Measurements from ENCODE around the gene CFAP141. TPM values are rescaled to one million over a fixed set of nuclear protein-coding genes. Genes with fewer than 3 reads are reported as not detected.
"Not testable (repeated sequence)": the region's sequence is repeated elsewhere in the genome, so short reads cannot be mapped to it uniquely, and the experiment has no call there.

CFAP141 gene
- total and polyA plus RNA-seq, 3 experiments from 2014 or later: not detected

DNA sequence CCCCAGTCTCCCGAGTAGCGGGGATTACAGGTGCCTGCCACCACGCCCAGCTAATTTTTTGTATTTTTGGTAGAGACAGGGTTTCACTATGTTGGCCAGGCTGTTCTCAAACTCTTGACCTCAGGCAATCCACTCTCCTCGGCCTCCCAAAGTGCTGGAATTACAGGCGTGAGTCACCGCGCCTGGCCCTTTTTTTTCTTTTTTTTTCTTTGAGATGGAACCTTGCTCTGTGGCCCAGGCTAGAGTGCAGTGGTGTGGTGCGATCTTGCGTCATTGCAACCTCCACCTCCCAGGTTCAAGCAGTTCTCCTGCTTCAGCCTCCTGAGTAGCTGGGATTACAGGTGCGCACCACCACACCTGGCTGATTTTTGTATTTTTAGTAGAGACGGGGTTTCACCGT, 27.0 kb upstream of the CFAP141 start:
- peaks cover 67% of the 10 kb centered on the region for H3K36me3 ChIP-seq (ENCODE audit: insufficient read depth, low read length)
- H3K27me3 ChIP-seq (ENCODE audit: insufficient read depth, low read length, poor library complexity, severe bottlenecking); H3K27ac ChIP-seq (ENCODE audit: low read depth, low read length); H3K27me3 Mint-ChIP-seq; H3K4me1 ChIP-seq (ENCODE audit: insufficient read depth, low read length); H3K9me3 ChIP-seq (ENCODE audit: low read length); DNase-seq; H3K4me3 ChIP-seq (ENCODE audit: low read length); H3K4me3 Mint-ChIP-seq; H3K9me3 Mint-ChIP-seq; POLR2A ChIA-PET; CTCF ChIA-PET: not testable (repeated sequence)
- peaks cover 13 to 29% (median 19%) of the 10 kb centered on the region in 3 donors for H3K4me1 Mint-ChIP-seq
- peaks cover 0 to 90% (median 29%) of the 10 kb centered on the region in 3 donors for H3K36me3 Mint-ChIP-seq
- peak overlapping the region in 1 of 8 donors; percentile 57 for H3K27ac Mint-ChIP-seq

DNA sequence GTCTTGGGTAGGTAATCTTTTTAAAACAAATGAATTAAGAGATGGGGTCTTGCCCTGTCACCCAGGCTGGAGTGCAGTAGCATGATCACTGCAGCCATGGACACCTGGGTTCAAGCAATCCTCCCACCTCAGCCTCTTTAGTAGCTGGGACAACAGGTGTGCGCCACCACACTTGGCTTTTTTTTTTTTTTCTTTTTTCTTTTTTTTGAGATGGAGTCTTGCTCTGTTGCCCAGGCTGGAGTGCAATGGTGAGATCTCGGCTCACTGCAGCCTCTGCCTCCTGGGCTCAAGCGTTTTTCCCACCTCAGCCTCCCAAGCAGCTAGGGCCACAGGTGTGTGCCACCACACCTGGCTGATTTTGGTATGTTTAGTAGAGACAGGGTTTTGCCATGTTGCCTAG, 25.0 kb upstream of the CFAP141 start:
- not testable (repeated sequence) for H3K4me3 ChIP-seq (ENCODE audit: low read length)
- POLR2A ChIA-PET: interaction anchor here (0.6 kb wide), 1 partner anchor 65 kb away, joined by 3 read pairs; no protein-coding TSS in a partner anchor
- CTCF ChIA-PET: interaction anchor here (0.8 kb wide), 1 partner anchor 10 kb away, joined by 3 read pairs; no protein-coding TSS in a partner anchor

DNA sequence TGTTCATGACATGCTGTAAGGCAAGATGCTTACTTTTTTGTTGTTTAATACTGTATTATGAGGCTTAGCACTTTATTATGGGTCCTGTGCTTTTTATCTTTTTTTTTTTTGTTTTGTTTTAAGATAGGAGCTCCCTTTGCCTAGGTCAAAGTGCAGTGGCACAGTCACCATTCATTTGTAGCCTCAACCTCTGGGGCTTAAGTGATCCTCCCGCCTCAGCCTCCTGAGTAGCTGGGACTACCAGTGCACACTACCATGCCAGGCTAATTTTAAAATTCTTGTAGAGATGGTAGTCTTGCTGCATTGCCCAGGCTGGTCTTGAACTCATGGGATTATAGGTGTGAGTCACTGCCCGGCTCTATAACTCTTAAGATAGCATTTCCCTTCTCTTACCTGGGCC, 19.2 kb upstream of the CFAP141 start:
- Histone ChIP-seq H3K27me3 (ENCODE audit: insufficient read depth, low read length, poor library complexity, severe bottlenecking) (no peaks in the 10 kb centered on the region), H3K36me3 (ENCODE audit: insufficient read depth, low read length) (peaks cover 44% of the 10 kb centered on the region), H3K4me1 (ENCODE audit: insufficient read depth, low read length) (peaks cover 30% of the 10 kb centered on the region), H3K4me3 (ENCODE audit: low read length) (no peak overlapping the region), H3K27ac (ENCODE audit: low read depth, low read length) (no peak overlapping the region), H3K9me3 (ENCODE audit: low read length) (no peaks in the 10 kb centered on the region)
- H3K4me3 Mint-ChIP-seq: no peak overlapping the region
- no peaks in the 10 kb centered on the region for H3K9me3 Mint-ChIP-seq
- H3K27me3 Mint-ChIP-seq: no peaks in the 10 kb centered on the region
- CTCF ChIA-PET: no interaction called here
- DNase-seq: no peak
- POLR2A ChIA-PET: no interaction called here
- H3K36me3 Mint-ChIP-seq: peaks cover 0 to 62% (median 18%) of the 10 kb centered on the region in 3 donors
- H3K27ac Mint-ChIP-seq: peak overlapping the region in 5 of 8 donors; percentile 2 to 89 (median 73)
- H3K4me1 Mint-ChIP-seq: peaks cover 52 to 64% (median 59%) of the 10 kb centered on the region in 3 donors

More for the DNA sequence above, 25.0 kb upstream of the CFAP141 start:
- Mint-ChIP-seq H3K4me1 (peaks cover 10 to 27% (median 14%) of the 10 kb centered on the region in 3 donors), H3K36me3 (peaks cover 0 to 88% (median 26%) of the 10 kb centered on the region in 3 donors)
- H3K27me3 ChIP-seq (ENCODE audit: insufficient read depth, low read length, poor library complexity, severe bottlenecking); H3K27me3 Mint-ChIP-seq; H3K9me3 ChIP-seq (ENCODE audit: low read length); H3K27ac ChIP-seq (ENCODE audit: low read depth, low read length); H3K4me3 Mint-ChIP-seq; H3K4me1 ChIP-seq (ENCODE audit: insufficient read depth, low read length); H3K27ac Mint-ChIP-seq; H3K9me3 Mint-ChIP-seq; DNase-seq: not testable (repeated sequence)
- H3K36me3 ChIP-seq (ENCODE audit: insufficient read depth, low read length): peaks cover 69% of the 10 kb centered on the region

DNA sequence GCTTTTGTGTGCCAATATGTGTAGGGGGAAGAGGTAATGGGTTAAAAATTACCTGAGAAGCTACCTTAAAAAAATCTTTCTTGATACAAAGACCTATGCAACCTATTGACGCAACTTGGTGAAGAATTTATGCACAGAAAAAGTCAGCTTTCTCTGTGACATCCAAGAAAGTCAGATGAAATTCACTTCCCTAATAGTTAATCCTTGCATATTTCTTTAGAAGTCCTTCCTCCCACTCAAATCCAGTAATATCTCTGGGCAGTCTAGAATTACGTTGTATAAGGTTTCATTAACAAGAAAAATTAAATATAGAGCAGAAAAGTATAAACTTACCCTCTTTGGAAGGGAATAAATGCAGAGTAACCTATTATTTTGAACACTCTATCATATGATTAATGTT, 17.5 kb upstream of the CFAP141 start:
- no peaks in the 10 kb centered on the region for H3K9me3 ChIP-seq (ENCODE audit: low read length)
- no peak for DNase-seq
- peak overlapping the region; percentile 6 to 100 (median 88) for H3K27ac Mint-ChIP-seq
- peak overlapping the region in 4 of 7 donors; percentile 12 to 99 (median 67) for H3K4me3 Mint-ChIP-seq
- peaks cover 35% of the 10 kb centered on the region for H3K36me3 ChIP-seq (ENCODE audit: insufficient read depth, low read length)
- CTCF ChIA-PET: interaction anchor here (1.1 to 1.7 kb wide), 2 partner anchors 24 to 121 kb away, joined by 3 read pairs; no protein-coding TSS in a partner anchor
- H3K36me3 Mint-ChIP-seq: peaks cover 0 to 63% (median 21%) of the 10 kb centered on the region in 3 donors
- peaks cover 63 to 78% (median 77%) of the 10 kb centered on the region in 3 donors for H3K4me1 Mint-ChIP-seq
- POLR2A ChIA-PET: no interaction called here
- no peaks in the 10 kb centered on the region for H3K27me3 ChIP-seq (ENCODE audit: insufficient read depth, low read length, poor library complexity, severe bottlenecking)
- H3K27ac ChIP-seq (ENCODE audit: low read depth, low read length): no peak overlapping the region
- H3K27me3 Mint-ChIP-seq: no peaks in the 10 kb centered on the region
- no peaks in the 10 kb centered on the region for H3K9me3 Mint-ChIP-seq
- peaks cover 42% of the 10 kb centered on the region for H3K4me1 ChIP-seq (ENCODE audit: insufficient read depth, low read length)
- H3K4me3 ChIP-seq (ENCODE audit: low read length): no peak overlapping the region

DNA sequence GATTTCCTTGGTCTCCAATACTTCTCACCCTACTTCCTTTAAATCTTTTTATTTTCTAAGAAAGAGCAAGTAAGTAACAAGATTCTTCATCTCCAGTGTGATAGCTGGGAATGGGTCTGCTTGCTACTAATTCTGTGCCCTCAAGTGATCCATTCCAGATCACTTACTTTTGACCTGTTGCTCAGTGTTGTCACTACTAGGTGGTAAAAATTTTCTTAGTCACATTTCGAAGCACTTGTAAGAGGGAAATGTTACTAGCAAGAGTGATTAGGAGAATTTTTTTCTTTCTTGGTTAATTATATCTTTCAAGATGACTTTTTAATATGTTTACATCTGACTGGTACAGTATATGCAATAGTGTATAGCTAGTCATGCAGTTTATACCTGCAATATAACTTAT, 16.8 kb upstream of the CFAP141 start:
- H3K4me3 ChIP-seq (ENCODE audit: low read length): no peak overlapping the region
- H3K27ac ChIP-seq (ENCODE audit: low read depth, low read length): no peak overlapping the region
- peaks cover 49% of the 10 kb centered on the region for H3K4me1 ChIP-seq (ENCODE audit: insufficient read depth, low read length)

DNA sequence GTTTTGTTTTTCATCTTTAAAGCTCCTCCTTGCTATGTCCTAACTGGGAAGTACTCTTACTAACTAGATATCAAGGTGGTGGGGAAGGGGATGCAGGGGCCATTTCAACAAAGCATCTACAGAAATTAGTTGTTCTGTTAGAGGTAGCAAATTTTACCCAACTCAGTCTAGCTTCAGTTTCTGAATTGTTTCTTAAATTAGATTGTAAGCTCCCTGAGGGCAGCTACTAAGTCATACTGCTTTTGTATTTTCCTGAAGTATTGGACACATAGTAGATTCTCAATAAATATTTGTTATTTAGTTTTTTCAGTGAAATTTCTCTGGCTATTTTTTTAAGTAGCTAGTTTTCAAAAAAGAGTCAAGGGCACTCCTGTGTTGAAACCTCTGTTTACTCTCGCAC, 16.4 kb upstream of the CFAP141 start:
- Mint-ChIP-seq H3K27me3 (no peaks in the 10 kb centered on the region), H3K27ac (peak overlapping the region; percentile 87 to 100 (median 99)), H3K9me3 (no peaks in the 10 kb centered on the region), H3K36me3 (peaks cover 0 to 64% (median 24%) of the 10 kb centered on the region in 3 donors), H3K4me1 (peaks cover 72 to 88% (median 81%) of the 10 kb centered on the region in 3 donors), H3K4me3 (peak overlapping the region; percentile 88 to 99 (median 98))
- Histone ChIP-seq H3K4me1 (ENCODE audit: insufficient read depth, low read length) (peaks cover 53% of the 10 kb centered on the region), H3K36me3 (ENCODE audit: insufficient read depth, low read length) (peaks cover 38% of the 10 kb centered on the region), H3K27me3 (ENCODE audit: insufficient read depth, low read length, poor library complexity, severe bottlenecking) (no peaks in the 10 kb centered on the region), H3K9me3 (ENCODE audit: low read length) (no peaks in the 10 kb centered on the region), H3K4me3 (ENCODE audit: low read length) (peak overlapping the region; percentile 68), H3K27ac (ENCODE audit: low read depth, low read length) (no peak overlapping the region)
- no peak for DNase-seq
- CTCF ChIA-PET: interaction anchor here (1.0 to 1.7 kb wide), 4 partner anchors 9 to 122 kb away, joined by 3 read pairs; no protein-coding TSS in a partner anchor
- POLR2A ChIA-PET: interaction anchor here (0.6 kb wide), 1 partner anchor 43 kb away, joined by 3 read pairs; no protein-coding TSS in a partner anchor

More for the DNA sequence above, 16.8 kb upstream of the CFAP141 start:
- peak overlapping the region; percentile 34 to 99 (median 98) for H3K4me3 Mint-ChIP-seq
- no peaks in the 10 kb centered on the region for H3K27me3 Mint-ChIP-seq
- Histone ChIP-seq H3K9me3 (ENCODE audit: low read length) (no peaks in the 10 kb centered on the region), H3K27me3 (ENCODE audit: insufficient read depth, low read length, poor library complexity, severe bottlenecking) (no peaks in the 10 kb centered on the region), H3K36me3 (ENCODE audit: insufficient read depth, low read length) (peaks cover 38% of the 10 kb centered on the region)
- DNase-seq: no peak
- H3K9me3 Mint-ChIP-seq: no peaks in the 10 kb centered on the region
- POLR2A ChIA-PET: interaction anchor here (0.6 kb wide), 1 partner anchor 43 kb away, joined by 3 read pairs; no protein-coding TSS in a partner anchor
- peak overlapping the region; percentile 64 to 100 (median 92) for H3K27ac Mint-ChIP-seq
- peaks cover 68 to 84% (median 81%) of the 10 kb centered on the region in 3 donors for H3K4me1 Mint-ChIP-seq
- H3K36me3 Mint-ChIP-seq: peaks cover 0 to 64% (median 25%) of the 10 kb centered on the region in 3 donors
- CTCF ChIA-PET: interaction anchor here (1.1 to 1.7 kb wide), 3 partner anchors 10 to 121 kb away, joined by 3 read pairs; no protein-coding TSS in a partner anchor

DNA sequence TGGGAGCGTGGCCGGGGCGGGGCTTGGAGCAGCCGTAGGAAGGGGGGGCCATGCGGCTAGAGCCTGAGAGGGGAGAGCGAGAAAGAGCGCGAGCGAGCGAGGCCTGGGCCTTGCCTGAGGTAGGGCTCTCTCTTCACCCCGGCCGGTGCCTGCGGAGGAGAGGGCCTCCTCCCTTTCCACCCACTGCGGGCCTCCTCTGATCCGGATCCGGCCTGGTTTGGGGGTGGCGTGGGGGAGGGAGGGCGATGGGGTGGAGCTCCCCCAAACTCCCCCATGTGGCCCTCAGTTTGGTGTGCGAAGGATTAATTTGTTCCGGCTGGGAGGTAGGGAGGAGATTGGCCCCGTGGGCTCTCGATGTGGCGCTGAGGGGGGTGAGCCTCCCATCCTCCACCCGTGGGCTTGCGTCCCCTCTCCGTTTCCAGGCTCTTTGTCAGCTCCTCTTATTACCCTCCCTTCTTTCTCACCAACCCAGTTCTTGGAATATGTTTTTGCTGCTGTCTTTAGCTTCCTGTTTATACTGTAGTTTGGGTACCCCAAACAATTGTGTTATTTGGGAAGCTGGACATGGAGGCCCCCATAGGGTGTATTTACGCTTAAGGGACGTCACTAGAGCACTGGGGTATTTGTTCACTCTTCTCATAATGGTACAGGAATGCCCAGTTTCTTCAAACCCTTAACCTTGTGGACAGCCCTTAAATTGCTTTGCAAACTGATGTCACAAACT, 15.3 kb upstream of the CFAP141 start:
- peaks cover 0 to 59% (median 19%) of the 10 kb centered on the region in 3 donors for H3K36me3 Mint-ChIP-seq
- H3K9me3 Mint-ChIP-seq: no peaks in the 10 kb centered on the region
- Histone ChIP-seq H3K4me3 (ENCODE audit: low read length) (peak overlapping the region; percentile 68), H3K27ac (ENCODE audit: low read depth, low read length) (peak overlapping the region; percentile 98), H3K27me3 (ENCODE audit: insufficient read depth, low read length, poor library complexity, severe bottlenecking) (no peaks in the 10 kb centered on the region), H3K36me3 (ENCODE audit: insufficient read depth, low read length) (peaks cover 33% of the 10 kb centered on the region), H3K4me1 (ENCODE audit: insufficient read depth, low read length) (peaks cover 53% of the 10 kb centered on the region), H3K9me3 (ENCODE audit: low read length) (no peaks in the 10 kb centered on the region)
- peak overlapping the region; percentile 87 to 100 (median 100) for H3K27ac Mint-ChIP-seq
- no peaks in the 10 kb centered on the region for H3K27me3 Mint-ChIP-seq
- peaks cover 71 to 87% (median 81%) of the 10 kb centered on the region in 3 donors for H3K4me1 Mint-ChIP-seq
- CTCF ChIA-PET: interaction anchor here (1.0 to 1.2 kb wide), 2 partner anchors 50 to 107 kb away, joined by 3 to 4 read pairs; no protein-coding TSS in a partner anchor
- peak; percentile 69 to 85 (median 73) for DNase-seq
- POLR2A ChIA-PET: interaction anchor here (0.5 to 2.6 kb wide), 5 partner anchors 11 to 230 kb away, joined by 3 to 15 read pairs (median 3); partner anchors contain the start of gene RPS27
- peak overlapping the region; percentile 88 to 99 (median 98) for H3K4me3 Mint-ChIP-seq

DNA sequence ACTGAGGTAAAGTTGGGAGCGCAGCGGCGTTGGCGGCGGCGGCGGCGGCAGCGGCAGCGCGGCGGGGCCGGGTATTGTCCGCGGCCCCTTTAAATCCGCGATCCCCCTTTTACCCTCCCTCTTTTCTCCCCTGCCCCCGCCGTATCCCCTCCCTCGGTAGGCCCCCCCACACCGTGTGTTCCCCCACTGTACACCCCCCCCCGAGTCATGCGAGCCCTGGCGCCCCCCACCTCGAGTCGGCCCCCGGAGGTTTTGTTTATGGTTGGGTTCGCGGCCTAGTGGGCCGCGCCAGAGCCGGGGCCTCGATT, 14.8 kb upstream of the CFAP141 start:
- POLR2A ChIA-PET: interaction anchor here (0.9 to 2.6 kb wide), 8 partner anchors 11 to 276 kb away, joined by 3 to 15 read pairs (median 4); partner anchors contain the start of genes CREB3L4 and RPS27
- Mint-ChIP-seq H3K36me3 (peaks cover 0 to 58% (median 15%) of the 10 kb centered on the region in 3 donors), H3K27me3 (no peaks in the 10 kb centered on the region), H3K4me3 (peak overlapping the region; percentile 88 to 99 (median 98)), H3K4me1 (peaks cover 69 to 86% (median 79%) of the 10 kb centered on the region in 3 donors), H3K9me3 (no peaks in the 10 kb centered on the region), H3K27ac (peak overlapping the region; percentile 89 to 100 (median 100))
- Histone ChIP-seq H3K4me3 (ENCODE audit: low read length) (peak overlapping the region; percentile 68), H3K27ac (ENCODE audit: low read depth, low read length) (peak overlapping the region; percentile 98), H3K9me3 (ENCODE audit: low read length) (no peaks in the 10 kb centered on the region), H3K36me3 (ENCODE audit: insufficient read depth, low read length) (peaks cover 29% of the 10 kb centered on the region), H3K27me3 (ENCODE audit: insufficient read depth, low read length, poor library complexity, severe bottlenecking) (no peaks in the 10 kb centered on the region), H3K4me1 (ENCODE audit: insufficient read depth, low read length) (peaks cover 53% of the 10 kb centered on the region)
- CTCF ChIA-PET: interaction anchor here (0.6 to 2.6 kb wide), 3 partner anchors 20 to 51 kb away, joined by 3 to 8 read pairs (median 4); no protein-coding TSS in a partner anchor
- DNase-seq: no peak
